NCI-H2227 (cell line): ENCODE data around the gene THSD1.
"Not testable (repeated sequence)": the region's sequence is repeated elsewhere in the genome, so short reads cannot be mapped to it uniquely, and the experiment has no call there.

Experiments used
- DNase-seq: peaks from one replicate; lab custom pipeline; 2025; ENCODE audit not compliant: unreplicated experiment; lab: John Stamatoyannopoulos, UW

Gene THSD1

GRCh38 chr13:52362169-52362887 lies 43.6 kb downstream of the THSD1 start:
- DNase-seq: not testable (repeated sequence)

- no peak for DNase-seq
Observed at GRCh38 chr13:52361225-52361624, 44.7 kb downstream of the THSD1 start.

GRCh38 chr13:52359534-52359933 lies 46.4 kb downstream of the THSD1 start:
- DNase-seq: no peak

- DNase-seq: no peak
Observed at GRCh38 chr13:52356327-52356726, 49.6 kb downstream of the THSD1 start.

- DNase-seq: no peak
Observed at GRCh38 chr13:52353193-52353592, 52.8 kb downstream of the THSD1 start.

- no peak for DNase-seq
Observed at GRCh38 chr13:52348983-52349780, 56.8 kb downstream of the THSD1 start.

GRCh38 chr13:52348071-52348470 lies 57.9 kb downstream of the THSD1 start:
- DNase-seq: no peak

- DNase-seq: no peak
Observed at GRCh38 chr13:52345631-52346251, 60.2 kb downstream of the THSD1 start.

- no peak for DNase-seq
Observed at GRCh38 chr13:52345048-52345447, 60.9 kb downstream of the THSD1 start.

GRCh38 chr13:52344108-52344507 lies 61.9 kb downstream of the THSD1 start:
- DNase-seq: no peak

- not testable (repeated sequence) for DNase-seq
Observed at GRCh38 chr13:52342203-52342602, 63.8 kb downstream of the THSD1 start.

- not testable (repeated sequence) for DNase-seq
Observed at GRCh38 chr13:52337828-52338455, 68.0 kb downstream of the THSD1 start.

- not testable (repeated sequence) for DNase-seq
Observed at GRCh38 chr13:52334107-52334506, 71.9 kb downstream of the THSD1 start.

GRCh38 chr13:52331844-52332243 lies 74.1 kb downstream of the THSD1 start:
- DNase-seq: not testable (repeated sequence)
